ENCODE measurements around the gene ANKRD11.
"Not testable (repeated sequence)": the region's sequence is repeated elsewhere in the genome, so short reads cannot be mapped to it uniquely, and the experiment has no call there.

ANKRD11 gene

DNA sequence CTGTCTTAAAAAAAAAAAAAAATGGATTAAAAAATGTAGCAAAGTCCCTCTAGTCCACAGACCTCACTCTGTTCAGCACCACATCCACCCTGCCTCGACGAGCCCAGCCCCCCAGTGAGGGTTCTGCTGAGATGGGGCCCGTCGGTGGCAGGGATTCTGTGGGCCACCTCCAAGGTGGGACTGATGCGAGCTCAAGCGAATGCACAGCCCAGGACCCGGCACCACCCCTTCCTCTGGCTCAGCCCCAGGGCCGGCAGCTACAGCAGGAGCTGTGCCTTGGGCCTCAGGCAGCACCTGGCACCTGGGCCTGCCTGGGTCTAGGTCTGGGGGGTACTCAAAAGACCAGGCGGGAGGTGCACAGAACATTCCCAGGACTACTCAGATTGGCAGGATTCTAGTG lies 213.3 kb downstream of the ANKRD11 start:
- DNase-seq = no peak

DNA sequence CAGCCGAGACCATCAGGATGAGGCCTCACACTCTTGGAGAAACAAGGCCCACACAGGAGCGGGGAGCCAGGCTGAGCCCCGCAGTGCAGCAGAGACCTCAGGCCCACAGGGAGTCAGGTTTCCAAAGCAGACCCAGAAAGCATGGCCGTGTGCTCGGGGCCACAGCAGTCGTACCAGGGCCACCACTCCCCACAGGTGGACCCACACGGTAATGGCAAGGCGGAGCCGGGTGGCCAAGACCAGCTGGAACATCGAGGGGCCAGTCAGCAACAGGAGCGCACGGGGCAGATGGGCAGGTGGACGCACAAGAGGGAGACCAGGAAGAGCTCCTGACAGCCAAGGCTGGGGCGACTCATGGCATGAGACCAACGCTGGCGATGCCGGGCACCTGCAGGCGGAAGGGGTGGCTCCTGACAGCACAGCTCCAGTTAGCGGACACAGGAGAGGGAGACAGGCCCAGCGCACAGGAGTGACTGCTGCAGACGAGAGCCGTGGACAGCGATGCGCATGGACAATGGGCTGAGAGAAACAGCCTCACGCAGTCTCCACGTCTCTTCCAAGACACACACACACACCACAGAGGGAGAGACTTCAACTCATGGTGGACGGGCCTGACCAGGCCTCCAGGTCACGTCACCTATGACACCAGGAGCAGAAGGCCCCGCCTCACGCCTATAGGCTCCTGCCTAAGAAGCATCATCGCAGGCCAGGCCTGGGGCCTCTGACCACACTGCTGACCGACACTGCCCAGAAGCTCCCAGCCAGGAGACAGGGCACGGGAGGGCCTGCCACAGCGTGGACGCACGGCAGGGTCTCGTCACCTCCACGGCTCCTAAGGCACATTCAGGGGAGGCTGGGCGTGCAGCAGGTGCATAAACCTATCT lies 214.3 kb downstream of the ANKRD11 start:
- DNase-seq = peak; percentile 69 to 75

DNA sequence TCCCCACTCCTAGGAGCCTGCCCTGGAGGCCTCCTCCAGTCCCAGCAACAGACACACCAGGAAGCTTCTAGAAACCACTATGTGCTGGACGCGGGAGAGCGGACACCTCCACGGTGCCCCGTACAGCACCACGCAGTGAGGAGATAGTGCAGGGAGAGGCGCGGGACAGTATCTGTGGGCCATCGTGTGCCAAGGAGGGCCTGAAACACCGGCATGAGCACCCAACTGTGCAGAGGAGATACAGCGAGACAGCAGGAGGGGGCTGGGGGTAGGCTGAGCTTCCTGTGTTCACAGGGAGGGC lies 215.1 kb downstream of the ANKRD11 start:
- no peak for DNase-seq

DNA sequence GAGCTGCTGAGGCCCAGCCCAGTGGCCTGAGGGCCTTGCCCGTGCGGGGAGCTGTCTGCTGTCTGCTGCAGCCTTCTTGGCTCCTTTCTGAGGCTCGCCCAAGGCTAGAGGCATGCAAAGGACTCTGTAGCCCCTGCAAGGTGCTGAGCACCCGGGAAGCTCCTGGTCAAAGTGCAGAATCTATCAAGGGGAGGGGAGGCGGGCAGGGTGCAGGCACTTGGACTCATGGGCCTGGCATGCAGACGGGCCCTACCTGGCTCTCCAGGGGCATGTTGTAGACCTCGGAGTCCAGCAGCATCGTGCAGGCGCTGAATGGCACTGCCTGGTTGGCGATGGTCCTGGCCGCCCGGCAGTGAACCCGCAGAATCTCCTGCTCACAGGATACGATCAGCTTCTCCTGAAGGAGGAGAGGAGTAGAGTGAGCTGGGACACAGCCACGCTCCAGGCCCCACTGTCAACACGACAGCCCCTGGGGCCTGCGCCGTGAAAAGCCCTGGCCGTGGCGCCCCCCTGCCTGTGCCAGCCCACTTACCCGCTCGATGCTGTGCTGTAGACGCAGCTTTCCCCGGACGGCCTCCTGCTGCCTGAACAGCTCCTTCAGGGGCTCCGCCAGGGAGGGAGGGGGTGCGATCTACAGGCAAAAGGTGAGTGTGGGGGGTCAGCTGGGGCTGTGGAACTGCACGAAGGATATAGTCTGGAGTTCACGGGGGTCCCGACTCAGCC lies 215.6 kb downstream of the ANKRD11 start:
- DNase-seq = no peak

DNA sequence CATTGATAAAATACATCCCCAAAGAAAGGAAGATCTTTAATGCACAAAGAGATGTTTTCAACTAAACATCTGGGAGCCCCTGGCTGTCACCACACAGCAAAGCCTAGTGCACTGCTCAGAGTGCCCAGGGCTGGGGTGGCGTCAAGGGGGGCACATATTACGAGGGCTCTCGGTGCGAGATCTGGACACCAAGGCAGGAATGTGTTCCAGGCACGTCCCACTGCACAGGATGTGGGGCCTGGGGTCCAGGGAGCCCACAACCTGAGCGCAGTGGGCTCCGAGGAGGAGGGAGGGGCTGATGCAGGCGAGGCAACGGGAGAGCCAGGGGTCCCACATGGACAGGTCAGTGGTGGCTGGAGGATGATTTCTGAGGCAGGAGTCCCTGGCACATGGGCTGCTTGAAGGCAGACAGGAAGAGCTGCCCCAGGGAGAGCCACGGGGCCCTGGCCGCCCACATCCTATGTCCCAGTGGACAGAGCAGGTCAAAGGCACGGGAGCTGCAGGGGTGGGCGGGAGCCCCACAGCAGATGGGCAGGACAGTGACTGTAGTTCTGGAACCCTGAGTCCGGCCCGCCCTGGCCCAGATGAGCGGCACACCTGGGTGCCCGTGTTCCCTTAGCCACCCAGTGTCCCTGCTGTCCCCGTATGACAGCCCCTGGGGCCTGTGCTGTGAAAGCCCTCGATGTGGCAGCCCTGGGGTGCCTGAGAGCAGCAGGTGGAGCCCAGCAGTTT lies 216.5 kb downstream of the ANKRD11 start:
- no peak for DNase-seq

DNA sequence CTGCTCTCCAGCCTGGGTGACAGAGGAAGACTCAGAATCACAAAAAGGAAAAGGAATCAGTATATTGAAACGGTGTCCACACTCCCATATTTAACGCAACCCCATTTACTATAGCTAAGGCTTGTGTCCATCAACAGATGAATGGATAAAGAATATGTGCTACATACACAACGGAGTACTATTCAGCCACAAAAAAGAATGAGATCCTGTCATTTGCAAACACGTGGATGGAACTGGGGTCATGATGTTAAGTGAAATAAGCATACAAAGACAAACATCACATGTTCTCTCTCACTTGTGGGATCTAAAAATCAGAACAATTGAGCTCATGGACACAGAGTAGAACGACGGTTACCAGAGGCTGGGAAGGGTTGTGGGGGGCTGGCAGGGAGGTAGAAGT lies 217.7 kb downstream of the ANKRD11 start:
- DNase-seq = no peak

DNA sequence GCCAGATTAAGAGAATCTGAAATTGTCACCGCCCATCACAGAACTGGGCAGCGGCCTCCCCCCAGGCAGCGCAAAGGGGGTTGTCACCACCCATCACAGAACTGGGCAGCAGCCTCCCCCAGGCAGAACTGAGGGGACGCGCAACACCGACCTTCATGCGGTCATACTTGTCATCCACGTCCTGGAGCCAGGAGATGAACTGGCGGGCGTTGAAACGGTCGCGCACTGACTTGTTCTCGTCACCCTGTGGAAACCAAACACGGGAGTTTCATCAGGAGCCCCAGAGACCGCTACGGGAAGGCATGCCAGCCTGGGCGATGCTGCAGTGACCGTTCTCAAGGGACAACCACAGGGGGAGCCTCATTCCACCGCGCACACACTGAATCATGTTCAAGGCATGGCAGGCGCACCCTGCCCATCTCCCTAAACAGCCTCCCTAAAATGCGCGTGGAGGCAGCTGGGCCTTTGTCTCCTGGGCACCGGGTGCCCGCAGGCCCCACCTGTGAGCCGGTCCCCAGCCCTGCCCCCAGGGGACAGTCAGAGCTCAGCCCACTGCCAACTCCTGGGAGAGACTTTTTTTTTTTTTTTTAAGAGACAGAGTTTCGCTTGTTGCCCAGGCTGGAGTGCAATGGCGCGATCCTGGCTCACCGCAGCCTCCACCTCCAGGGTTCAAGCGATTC lies 219.6 kb downstream of the ANKRD11 start:
- no peak for DNase-seq

DNA sequence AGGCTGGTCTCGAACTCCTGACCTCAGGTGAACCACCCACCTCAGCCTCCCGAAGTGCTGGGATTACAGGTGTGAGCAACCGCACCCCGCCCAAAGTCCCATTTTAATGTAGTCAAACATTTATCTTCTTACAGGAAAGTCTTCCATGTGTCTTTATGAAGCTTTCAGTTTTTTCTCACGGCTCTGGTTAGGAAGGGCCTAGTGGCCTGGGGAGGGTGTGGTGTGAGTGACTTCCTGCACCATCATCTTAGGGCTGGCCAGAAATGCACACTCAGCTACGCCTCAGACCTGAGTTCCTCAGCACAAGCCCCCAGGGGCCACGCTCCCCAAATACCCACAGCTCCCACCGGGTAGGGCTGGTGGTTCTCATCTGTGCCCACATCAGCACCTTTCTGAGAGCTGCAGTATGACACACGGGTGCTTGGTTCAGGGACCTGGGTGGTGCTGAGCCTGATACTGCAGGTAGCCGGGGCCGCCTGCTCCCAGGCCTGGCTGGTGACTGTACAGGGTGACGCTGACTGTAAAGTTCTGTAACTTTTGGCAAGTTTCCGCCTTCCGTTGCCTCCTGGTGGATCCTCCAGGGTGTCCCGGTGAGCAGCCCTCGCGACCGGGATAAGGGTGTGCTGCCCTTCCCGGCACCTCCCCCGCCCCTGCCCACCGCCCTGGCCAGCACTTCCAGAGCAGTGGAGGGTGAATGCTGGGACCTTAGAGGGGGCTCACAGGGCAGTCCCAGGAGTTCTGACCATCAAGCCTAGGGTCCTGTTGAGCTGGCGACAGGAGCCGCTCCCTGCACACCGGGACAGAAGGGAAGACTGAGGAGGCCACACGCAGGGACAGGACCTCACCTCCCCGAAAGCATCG lies 220.3 kb downstream of the ANKRD11 start:
- no peak for DNase-seq

DNA sequence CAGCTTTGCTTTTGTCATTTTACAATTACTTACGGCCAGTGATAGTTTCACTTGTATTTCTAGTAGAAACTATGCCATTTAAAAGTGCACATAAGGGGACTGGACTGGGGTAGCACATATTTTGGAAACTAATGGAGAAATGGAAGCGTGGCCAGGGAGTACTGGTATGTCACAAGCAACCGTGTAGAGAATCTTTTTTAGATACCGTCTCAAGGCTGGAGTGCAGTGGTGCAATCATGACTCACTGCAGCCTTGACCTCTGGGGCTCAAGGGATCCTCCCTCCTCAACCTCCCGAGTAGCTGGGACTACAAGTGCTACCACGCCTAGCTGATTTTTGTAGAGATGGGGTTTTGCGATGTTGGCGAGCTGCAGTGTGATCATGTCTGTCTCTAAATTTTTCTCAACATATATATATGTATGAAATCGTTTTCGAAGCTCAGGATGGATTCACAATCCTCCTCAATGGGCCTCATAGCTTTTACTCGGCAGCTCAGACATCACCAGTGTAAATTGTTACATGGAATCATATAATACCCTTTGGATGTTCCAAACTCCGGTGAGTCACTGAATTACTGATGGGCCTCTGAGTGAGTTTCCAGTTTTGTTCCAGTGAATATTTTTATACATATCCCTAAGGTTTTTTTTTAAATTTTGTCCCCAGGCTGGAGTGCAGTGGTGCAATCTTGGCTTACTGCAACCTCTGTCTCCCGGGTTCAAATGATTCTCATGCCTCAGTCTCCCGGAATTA lies 221.2 kb downstream of the ANKRD11 start:
- DNase-seq = no peak

DNA sequence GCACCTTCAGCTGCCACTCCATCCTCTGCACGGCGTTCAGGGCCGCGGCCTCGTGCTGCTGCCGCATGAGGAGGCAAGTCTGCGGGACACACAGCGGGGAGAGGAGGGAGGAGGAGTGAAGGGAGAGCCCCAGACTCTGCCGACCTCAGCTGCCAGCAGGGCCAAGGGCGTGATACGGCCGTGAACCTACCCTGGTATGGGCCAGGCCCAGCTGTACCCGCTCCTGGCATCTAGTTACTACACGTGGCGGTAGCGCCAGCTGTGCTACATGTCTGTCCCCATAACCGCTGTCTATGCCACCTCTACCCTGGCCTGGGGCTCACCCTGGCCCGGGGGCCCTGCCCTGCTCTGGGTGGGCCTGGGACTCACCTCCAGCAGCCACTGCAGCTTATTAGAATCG lies 221.8 kb downstream of the ANKRD11 start:
- no peak for DNase-seq

DNA sequence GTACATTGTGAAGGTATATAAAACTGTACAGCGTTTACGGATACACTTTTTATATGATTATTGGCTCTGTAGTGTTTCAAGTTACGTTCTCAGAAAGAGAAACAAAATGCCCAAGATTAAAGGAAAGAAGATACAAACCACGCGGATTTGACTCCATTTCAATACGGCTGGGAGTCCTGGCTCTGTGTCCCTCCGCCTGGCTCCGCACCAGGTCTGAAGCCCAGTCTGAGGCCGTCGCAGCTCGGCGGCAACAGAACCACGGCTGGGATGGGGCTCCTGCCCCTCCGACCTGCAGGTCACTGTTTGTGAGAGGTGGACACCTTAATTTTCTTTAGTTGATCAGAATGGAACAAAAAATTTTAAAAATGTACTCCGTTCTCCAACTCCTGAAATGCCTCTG lies 222.6 kb downstream of the ANKRD11 start:
- not testable (repeated sequence) for DNase-seq

DNA sequence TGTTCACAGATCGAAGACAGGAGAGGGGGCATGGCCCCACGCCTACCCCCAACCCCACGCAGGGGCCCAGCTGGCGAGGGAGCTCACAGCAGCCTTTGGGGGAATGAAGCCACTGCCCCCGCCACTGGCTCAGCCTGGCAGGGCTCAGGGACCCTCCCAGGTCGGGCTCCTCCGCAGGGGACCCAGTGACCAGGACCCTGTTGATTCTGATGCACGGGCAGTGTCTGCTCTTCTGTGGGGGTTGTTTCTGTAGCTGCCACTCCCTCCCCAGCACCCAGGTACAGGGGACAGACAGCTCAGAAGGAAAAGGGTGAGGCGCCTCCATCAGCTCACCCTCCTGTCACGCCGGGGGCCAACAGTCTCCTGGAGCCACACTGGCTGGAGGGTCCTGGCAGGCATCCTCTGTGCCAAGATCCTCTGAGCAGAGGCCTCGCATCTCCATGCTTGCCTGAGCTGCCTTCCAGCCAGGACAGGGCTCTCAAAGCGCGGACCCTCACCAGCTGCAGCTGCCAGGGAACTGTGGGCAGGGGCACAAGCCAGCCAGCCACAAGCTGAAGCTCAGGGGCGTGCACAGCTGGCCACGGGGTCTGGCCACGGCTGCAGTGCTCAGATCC lies 223.7 kb downstream of the ANKRD11 start:
- no peak for DNase-seq

DNA sequence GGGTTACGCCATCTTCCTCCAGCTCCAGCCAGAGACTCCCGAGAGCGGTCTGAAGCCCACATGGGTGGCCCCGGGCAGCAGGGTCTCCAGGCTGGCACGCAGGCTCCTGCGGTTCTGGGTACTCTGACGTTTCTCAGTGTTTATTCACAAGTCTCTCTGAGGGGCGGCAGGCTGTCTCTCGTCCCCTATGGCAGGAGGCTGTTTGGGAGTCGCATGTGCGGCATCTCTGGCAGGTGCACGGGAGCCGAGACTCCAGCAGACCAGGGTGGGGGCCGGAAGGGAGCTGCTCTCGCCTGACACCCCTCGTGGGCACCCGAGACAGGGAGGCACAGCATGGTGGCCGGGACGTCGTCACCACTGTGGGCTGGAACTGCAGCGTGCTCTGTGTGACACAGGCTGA lies 224.7 kb downstream of the ANKRD11 start:
- no peak for DNase-seq

DNA sequence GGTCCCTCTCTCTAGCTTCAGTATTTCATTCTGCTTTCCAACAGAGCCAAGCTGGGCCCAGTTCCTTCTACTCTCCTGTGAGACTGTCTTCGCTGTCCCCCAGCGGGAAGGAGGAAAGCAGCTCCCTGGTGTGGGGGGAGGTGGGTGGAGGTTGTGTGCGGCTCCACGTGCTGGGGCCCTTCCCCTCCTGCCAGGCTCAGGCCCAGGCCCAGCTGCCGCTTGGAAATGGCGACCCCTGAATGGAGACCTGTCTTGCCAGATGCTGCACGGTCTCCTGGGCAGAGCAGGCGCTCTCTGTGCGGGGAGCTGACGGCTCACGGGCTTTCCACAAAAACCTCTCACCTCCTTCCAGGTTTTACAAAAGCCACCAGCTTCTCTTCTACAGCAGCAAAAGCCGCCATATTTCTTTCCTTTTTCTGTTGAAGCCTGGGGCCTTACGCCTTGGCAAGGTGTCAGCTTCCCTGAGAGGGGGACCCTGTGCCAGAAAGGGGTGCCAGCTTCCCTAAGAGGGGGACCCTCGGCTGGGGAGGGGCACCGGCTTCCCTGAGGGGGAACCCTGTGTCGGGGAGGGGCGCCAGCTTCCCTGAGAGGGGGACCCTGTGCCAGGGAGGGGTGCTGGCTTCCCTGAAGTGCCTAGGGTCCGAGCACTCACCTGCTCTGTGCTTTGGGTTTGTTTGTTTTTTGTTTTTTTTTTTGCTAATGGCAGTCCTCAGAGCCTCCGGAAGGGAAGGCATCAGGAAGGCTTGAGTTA lies 225.4 kb downstream of the ANKRD11 start:
- DNase-seq = no peak

DNA sequence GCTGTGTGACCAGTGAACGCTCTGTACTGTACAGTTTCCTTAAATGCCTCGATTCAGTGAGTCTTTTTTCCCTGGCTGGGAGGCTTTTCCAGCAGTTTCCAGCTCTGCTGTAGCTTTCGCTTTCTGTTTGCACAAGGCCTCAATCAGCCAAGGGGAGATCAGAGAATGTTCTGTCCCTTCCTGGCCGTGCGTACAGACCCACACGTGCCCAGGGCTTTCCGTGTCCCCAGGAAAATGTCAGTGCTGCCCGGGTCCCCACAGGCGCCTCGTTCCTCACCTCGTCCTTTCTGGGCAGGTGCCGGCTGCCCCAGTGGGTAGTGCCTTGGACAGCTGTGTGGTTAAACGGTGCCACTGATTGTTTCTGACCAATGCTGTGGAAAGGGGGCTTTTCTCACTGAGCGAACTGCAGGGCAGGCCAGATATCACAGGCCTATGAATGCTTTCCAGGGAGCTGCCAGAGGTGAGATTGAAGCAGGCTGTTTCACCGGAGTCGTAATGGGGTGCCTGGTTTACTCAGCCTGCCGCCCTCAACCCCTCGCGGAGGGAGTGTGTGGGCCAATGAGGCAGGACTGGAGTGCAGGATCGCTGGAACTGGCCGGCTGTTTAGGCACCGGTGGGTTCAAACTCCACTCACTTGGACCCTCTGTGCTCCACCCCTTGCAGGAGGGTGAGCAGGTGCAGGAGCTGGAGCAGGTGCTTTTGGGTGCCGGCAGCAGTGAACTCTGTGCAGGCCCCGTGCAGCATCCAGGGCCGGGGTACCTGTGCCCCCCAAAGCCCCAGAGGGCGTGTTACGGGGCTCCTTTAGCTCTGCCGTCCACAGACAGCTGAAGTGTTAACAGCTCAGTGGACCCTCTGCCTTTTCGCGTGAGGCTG lies 228.4 kb downstream of the ANKRD11 start:
- DNase-seq = no peak

DNA sequence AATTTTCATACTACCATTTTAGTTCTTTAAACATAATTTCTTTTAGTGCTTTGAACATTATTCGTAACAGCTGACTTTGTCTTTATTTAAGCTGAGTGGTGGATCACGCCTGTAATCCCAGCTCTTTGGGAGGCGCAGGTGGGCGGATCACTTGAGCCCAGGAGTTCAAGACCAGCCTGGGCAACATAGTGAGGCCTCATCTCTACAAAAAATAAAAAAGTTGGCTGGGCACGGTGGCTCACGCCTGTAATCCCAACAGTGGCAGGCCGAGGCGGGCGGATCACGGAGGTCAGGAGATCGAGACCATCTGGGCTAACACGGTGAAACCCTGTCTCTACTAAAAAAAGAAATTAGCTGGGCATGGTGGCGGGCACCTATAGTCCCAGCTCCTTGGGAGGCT lies 230.5 kb downstream of the ANKRD11 start:
- not testable (repeated sequence) for DNase-seq

DNA sequence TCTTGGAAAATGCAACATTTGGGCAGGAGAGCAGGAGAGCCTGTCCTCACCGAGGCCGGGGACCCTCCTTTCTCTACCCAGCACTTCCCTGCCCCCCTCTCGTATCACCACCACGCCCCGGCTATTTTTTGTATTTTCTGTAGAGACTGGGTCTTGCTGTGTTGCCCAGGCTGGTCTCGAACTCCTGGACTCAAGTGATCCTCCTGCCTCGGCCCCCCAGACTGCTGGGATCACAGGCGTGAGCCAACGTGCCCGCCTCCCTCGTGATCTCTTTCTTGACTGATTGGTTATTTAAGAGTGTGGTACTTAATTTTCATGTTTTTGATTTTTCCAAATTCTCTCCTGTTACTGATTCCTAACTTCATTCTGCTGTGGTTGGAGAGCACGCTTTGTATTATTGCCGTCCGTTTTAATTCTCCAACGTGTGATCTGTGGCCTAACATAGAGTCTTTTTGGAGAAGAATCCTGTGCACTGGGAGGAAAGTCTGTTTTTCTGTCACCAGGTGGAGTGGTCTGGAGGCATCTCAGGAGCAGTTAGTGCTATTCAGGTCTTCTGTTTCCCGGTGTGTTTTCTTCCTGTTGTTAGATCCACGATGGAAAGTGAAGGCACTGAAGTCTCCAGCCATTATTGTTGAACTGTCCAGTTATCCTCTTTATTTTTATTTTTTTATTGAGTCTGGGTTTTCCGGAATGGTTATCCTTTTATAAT lies 232.4 kb downstream of the ANKRD11 start:
- DNase-seq = no peak

DNA sequence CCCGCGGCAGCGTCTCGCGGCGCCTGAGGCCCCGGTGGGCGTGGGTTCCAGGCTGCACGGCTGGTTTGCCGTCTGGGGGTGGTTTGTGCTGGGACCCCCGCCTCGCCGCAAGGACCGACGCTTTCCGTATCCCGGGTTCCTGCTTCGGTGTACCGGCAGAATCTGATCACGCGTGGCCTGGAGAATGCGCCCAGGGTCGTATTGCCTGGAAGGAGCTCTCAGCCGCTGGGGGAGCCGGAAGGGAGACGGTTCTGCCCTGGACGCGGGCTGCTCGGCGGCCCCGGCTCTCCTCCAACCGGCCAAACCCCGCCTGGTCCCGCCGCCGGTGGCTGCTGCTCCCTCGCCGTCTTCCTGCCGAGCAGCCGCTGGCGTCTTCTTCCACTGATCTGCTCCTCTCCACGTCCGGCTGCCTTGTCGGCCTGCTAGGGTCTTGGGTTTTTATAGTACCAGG lies 233.1 kb downstream of the ANKRD11 start:
- no peak for DNase-seq

Measured in Kasumi-1 (cell line).